ENCODE measurements around the gene RAD51AP2.
"Not testable (repeated sequence)": the region's sequence is repeated elsewhere in the genome, so short reads cannot be mapped to it uniquely, and the experiment has no call there.

The RAD51AP2 gene

DNA sequence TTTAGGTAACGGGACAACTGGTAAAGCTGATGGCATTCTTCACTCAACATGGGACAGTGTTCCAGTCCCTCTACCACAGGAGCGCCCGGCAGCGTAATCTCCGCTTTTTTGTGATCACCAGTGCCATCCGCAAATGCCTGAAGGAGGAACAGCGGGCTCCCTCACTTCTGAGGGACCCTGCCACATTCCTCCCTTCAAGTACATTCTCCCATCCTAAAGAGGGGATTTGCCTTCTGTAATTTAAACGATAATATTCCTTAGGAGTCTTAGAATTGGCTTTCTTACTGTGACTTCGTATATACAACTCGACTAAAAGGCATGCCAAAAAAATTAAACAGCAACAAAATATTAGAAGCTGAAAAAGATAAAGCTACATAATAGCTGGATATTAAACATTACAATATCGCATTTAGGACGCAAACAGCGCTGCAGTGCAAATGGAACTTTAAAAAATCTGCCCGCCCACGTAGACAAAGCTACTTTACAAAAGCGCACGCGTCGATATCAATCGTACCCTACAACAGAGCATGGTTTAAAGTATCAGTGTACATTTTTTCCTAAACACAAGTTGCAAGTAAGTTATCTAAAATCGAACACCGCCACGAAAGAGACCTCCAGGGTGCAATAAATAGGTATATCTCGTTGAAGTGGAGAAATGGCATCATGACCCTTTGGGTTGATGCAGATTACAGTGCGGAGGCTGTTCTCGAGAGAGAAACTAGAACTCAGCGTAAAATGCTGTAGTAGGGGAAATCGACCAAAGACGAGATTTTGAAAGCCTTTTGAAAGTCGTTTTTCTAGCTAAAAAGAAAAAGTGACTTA is 20.0 kb upstream of the RAD51AP2 start:
- DNase-seq (ENCODE audit: low spot score): no peak

GRCh38 chr2:17536416-17536815 is 18.2 kb upstream of the RAD51AP2 start:
- no peak for DNase-seq (ENCODE audit: low spot score)

GRCh38 chr2:17533546-17533945 is 15.3 kb upstream of the RAD51AP2 start:
- DNase-seq (ENCODE audit: low spot score): no peak

- DNase-seq (ENCODE audit: low spot score): no peak
These were observed 11.5 kb upstream of the RAD51AP2 start for GRCh38 chr2:17529771-17530170.

DNA sequence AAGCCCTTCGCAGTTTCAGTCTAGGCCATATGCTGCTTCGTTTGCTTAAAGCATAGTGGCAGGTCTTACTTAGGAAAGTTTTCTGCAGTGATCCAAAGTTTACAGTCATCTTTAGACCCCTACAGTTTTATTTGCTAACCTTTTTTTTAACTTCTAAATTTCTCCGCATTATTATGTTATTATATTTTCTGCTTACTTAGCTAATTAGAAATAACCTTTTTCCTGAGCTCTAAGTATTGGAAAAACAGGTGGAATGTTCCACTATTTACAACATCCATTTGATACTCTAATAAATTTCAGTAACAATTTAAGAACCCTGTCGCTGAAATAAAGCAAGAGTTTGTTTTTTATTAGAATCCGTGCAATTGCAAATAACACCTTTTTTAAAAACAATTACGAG is 4.1 kb upstream of the RAD51AP2 start:
- DNase-seq (ENCODE audit: low spot score): no peak

- DNase-seq (ENCODE audit: low spot score): no peak
These were observed 3.4 kb upstream of the RAD51AP2 start for GRCh38 chr2:17521621-17522020.

GRCh38 chr2:17520761-17521160 is 2.5 kb upstream of the RAD51AP2 start:
- DNase-seq (ENCODE audit: low spot score): no peak

DNA sequence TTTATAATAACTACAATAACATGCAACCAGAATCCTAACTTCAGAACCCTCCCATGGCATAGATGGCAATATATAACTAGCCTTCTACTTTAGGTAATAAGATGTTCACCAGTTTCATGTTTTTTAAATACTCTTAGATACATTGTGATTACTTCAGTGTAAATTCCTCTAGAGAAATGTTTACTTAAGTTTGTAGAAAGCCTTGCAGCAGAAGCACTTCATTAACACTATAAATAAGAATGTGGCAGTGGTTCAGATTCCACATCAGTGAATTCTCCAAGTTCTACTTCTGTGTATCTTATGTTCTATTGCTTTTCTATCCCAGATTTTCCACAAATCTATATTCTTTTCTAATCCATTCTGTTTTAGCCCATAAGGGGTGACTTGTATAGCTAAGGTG is 1.2 kb upstream of the RAD51AP2 start:
- DNase-seq (ENCODE audit: low spot score): no peak

DNA sequence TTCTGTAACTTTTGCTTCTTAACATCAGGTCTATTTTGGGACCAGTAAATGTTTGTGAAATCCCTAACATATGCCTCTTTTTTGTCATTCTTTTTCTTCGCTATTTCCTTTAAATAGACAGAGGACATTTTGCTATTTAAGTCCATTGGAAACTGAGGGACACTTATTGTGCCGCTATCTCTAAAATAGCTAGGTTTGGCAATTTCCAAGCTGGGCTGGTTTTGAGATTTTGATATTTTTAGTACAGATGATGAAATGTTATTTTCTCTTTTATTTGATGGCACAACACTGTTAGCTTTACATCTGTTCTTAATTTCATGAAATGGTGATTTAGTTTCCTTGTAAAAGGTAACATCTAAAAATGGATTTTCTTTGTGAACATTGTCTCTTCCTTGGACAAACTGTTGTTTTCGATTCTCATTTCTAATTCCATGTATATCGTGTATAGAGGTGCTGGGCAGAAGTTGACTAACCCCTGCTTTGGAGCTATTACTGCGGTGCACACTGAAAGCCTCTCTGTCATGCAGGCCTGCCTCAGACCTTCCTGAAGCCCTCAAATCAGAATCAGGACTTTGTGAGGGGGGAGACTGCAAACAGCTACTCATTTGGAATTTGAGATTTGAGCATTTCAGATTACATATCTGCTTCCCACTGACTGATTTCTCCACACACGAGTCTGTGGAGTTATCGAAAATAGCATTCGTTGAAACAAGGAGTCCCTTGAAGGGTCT is 594 bp downstream of the RAD51AP2 start:
- DNase-seq (ENCODE audit: low spot score): no peak

DNA sequence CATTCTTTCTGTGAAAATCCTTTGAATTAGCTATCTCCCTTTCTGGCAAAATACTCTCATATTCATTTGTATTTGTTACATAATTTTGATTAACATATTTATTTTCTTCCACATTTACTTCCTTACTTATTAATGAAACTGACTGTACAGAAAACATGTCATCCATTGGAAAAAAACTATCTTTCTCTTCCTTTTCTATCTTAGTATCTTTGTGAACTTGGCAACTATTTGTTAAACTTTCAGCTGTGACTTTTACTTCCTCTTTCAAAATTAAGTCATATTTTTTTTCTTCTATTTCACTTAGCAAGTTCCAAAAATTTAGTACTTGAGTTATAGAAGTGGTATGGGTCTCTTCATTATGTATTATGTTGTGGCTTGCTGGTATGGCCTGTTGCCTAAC is 2.6 kb downstream of the RAD51AP2 start:
- DNase-seq (ENCODE audit: low spot score): no peak

GRCh38 chr2:17506736-17507616 is 11.3 kb downstream of the RAD51AP2 start:
- no peak for DNase-seq (ENCODE audit: low spot score)

GRCh38 chr2:17497718-17498117 is 20.5 kb downstream of the RAD51AP2 start:
- DNase-seq (ENCODE audit: low spot score): no peak

DNA sequence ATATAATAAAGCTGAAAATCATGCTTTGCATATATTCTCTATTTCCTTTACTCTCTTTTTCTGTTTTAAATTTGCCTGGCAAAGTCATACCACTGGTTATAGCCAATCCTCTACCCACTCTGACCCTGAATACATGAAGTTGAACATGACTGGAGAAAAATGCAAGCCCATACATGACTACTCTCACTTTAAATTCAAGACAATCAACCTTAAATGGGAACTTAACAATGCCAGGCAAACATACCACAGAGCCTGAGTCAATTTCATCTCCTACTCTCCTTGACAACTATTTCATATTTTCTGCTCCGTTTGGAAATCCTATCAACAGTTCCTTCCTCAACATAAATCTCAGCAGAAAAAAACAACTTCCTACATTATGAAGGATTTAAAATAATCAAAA is 22.6 kb downstream of the RAD51AP2 start:
- DNase-seq (ENCODE audit: low spot score): no peak

DNA sequence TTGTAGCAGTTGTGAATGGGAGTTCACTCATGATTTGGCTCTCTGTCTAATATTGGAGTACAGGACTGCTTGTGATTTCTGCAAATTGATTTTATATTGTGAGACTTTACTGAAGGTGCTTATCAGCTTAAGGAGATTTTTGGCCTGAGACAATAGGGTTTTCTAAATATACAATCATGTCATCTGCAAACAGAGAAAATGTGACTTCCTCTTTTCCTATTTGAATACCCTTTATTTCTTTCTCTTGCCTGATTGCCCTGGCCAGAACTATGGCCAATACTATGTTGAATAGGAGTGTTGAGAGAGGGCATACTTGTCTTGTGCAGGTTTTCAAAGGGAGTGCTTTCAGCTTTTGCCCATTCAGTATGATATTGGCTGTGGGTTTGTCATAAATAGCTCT is 28.1 kb downstream of the RAD51AP2 start:
- DNase-seq (ENCODE audit: low spot score): not testable (repeated sequence)

- not testable (repeated sequence) for DNase-seq (ENCODE audit: low spot score)
These were observed 29.6 kb downstream of the RAD51AP2 start for GRCh38 chr2:17488610-17489009.

DNA sequence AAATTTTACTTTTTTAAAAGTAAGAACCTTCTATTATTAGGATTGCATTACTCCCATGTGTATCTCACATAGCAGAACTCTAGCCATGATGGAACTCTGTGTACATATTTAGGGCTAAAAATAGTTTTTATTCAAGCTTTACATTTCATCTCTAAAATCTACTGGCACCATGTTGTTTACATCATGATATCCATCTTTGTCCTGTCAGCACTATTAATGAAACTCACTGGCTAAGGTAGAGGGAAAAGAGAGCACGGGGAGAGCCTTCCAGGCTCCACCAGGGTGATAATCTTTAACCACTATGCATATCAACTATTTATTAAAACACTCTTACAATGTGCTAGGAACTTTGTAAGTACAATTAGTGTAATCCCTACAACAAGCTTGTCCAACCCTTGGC is 34.7 kb downstream of the RAD51AP2 start:
- no peak for DNase-seq (ENCODE audit: low spot score)

DNA sequence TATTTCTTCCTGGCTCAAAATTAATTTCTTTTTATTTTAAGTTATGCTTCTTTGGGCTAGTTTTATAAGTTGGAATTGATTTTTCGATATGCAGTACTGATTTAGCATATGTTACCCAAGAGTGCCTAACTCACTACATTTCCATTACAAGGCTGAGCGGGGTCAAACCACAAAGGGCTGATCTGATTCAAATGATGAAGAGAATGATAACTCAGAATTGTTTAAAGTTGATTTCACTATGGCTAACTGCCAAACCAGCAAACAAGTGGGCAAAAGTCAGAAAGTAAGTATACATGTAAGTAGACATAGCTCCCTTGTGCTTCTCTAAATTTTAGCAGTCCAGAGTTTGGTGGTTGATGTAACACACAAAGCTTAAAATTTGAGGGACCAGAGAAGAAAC is 35.6 kb downstream of the RAD51AP2 start:
- DNase-seq (ENCODE audit: low spot score): no peak

GRCh38 chr2:17479875-17480274 is 38.4 kb downstream of the RAD51AP2 start:
- no peak for DNase-seq (ENCODE audit: low spot score)

DNA sequence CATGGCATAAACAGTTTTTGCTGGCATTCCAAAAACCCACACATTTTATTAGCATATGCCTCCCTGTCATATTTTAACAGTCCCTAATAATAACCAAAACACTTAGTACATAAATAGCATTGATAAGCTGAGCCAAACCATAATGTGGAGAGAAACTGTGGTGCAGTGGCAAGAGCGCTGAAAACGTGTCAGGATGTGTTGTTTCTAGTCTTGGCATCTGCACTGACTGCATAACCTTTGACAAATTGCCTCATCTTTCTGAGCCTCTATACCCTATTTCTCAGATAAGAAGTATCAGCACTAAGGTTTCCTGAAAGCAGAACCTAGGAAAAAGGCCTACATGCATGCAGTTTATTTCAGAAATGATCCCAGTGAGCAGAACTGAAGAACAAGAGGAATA is 41.4 kb downstream of the RAD51AP2 start:
- DNase-seq (ENCODE audit: low spot score): no peak

- no peak for DNase-seq (ENCODE audit: low spot score)
These were observed 42.2 kb downstream of the RAD51AP2 start for GRCh38 chr2:17476064-17476463.

DNA sequence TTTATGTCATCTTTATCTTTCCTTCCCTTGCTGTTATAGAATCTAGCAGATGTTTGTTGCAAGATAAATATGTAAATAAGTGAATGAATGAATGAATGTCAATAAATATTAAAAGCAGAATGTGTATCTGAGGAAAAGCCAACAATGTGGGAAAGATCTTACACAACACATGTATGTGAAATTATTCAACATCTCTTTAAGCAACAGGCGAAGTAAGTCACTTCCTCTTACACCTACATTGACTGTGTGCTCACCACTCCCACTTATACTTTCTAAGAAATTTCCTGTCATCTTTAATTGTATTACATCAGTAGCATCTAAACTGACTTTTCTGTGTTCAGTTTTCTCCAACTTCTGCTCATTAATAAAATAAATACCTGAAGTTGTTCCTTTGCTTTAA is 43.0 kb downstream of the RAD51AP2 start:
- DNase-seq (ENCODE audit: low spot score): no peak

DNA sequence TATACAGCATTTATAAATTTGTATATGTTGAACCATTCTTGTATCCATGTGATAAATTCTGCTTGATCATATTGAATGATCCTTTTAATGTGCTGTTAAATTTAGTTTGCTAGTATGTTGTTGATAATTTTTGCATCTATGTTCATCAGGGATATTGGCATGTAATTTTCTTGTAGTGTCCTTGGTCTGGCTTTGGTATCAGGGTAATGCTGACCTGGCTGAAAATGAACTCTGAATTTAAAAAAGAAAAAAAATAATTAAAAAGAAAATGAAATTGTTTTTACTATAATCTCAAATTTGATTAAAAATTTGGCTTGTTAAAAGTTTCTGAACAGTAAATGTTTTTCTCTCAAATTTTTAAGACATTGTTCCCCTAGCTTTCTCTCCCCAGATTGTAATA is 46.3 kb downstream of the RAD51AP2 start:
- DNase-seq (ENCODE audit: low spot score): no peak

Measured in HuH-7.5 (cell line).